Right hindlimb (tissue), 1 donor: ENCODE results near the gene KAZN.
A peak's percentile ranks its signal among the peaks of the same experiment; 100 is the strongest.

ENCODE experiments used
- DNase-seq: peaks from one replicate; pipeline ENCODE4 v3.0.0-alpha.2; 2018

Gene KAZN

GRCh38 chr1:15075175-15075574, 476.7 kb downstream of the KAZN start:
- no peak for DNase-seq

DNA sequence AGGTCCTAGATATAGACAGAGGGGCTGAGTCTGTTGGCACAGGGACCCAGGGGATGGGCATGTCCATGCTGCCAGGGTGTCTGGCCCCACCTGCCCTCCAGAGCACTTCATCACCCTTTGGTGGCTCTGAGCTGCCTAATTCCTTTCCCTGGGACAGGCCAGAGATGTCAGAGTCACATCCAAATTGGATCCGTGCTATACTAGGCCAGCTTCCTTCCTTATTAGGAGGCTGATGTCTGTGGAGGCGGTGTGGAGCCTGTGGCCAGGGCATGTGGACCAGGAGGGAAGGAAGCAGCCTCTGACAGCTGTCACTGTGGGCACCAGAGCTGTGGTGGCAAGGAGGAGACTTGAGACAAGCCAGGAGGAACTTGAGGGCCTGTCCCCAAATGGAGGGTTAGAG, 477.3 kb downstream of the KAZN start:
- no peak for DNase-seq

- DNase-seq = no peak
Observed at GRCh38 chr1:15076807-15077206, 478.3 kb downstream of the KAZN start.

- no peak for DNase-seq
Observed at GRCh38 chr1:15077384-15077783, 478.9 kb downstream of the KAZN start.

- peak; percentile 48 for DNase-seq
Observed at GRCh38 chr1:15080328-15081007, 482.0 kb downstream of the KAZN start.

DNA sequence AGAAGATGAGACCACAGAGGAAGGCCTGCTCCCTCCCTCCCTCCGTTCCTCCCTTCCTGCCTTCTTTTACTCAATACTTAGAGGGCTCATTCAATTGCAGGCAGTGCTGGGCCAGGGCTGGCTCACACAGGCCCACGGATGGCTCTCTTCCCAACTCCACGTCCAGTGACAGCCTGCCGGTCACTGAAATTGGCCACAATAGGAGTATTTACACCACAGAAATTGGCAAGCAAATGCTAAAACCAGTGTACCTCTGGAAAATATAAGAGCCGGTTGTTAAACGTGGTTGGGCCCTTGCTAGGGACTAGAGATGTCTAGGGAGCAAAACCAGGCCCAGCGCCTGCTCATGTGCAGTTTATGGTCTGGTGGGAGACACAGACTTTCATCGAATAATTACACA, 482.6 kb downstream of the KAZN start:
- DNase-seq = peak; percentile 76

DNA sequence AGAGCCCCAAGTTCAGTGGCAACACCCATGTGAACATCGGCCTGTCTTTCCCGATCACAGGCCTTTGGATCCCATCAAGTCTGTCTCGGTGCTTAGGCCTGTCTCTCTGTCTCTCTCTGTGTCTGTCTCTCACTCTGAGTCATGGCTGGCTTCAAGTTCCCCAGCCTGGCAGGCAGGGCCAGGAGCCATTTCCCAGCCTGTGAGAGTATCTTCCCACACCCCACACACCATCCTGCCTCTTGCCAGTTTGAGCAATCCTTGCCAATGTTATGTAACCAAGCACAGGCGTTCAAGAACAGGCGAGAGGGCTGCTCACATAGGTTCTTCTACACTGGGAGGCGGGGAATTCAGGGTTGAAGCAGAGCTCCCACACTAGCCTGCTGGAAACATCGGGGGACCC, 485.1 kb downstream of the KAZN start:
- DNase-seq = no peak

- peak; percentile 79 for DNase-seq
Observed at GRCh38 chr1:15088281-15088971, 489.9 kb downstream of the KAZN start.

DNA sequence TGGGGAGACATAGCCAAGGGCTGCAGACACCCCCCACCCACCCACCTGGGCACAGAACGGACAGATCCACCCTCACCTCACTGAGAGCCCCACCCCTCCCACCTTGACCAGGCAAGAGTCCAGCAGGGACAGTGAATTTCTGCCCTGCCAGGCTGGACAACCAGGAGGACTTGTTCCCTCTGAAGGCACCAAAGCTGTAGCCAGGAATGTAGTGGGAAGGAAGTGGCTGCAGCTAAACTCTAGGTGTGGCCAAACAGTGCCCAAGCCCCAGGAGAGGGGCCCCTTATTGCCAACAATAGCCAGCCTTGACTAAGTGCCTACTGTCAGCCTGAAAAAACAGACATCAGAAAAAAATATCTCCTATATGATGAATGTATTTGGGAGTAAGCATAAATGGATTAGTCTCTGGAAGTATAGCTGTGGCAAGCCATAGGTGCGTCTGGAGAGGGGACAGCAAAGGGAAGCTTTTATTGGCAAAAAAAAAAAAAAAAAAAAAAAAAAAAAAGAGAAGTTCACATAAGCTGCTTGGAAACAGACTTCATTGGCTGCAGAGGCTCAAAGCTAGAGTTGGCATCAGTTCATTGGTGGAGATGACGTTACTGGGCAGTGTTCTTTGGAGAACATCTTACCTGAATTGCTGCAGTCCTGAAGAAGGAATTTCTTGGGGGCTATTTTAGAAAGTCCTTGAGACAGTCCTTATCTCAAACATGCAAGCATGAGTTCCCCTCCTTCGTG, 490.9 kb downstream of the KAZN start:
- no peak for DNase-seq

DNA sequence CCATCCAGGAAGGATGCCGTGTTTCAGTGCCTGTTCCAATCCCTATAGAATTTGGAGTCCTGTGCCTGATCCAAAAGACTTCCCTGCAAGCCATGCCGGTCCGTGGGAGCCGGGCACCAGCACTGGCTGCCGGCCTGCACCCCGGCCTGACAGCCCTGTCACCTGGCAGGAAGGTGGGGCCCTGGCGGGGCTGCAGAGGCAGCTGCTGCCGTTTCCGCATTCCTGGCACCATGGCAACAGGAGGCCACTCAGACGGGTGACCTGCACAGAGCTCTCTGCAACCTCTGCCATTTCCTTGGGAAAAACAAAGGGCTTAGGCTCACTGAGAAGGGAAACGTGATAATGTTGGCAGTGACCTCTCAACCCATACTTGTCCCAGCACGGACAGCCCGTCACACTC, 491.9 kb downstream of the KAZN start:
- peak; percentile 63 for DNase-seq

DNA sequence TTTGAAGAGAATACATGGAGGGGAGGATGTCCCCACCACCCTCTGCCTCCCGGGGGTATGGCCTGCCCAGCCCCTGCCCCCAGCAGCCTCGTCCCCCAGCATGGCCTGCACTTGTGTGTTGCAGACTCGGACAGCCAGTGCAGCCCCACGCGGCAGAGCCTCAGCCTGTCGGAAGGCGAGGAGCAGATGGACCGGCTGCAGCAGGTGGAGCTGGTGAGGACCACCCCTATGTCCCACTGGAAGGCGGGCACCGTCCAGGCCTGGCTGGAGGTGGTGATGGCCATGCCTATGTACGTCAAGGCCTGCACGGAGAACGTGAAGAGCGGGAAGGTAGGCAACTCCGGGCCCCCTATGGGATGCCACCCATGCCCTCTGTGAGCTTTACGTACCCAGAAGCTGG, 495.6 kb downstream of the KAZN start:
- DNase-seq = no peak

GRCh38 chr1:15094719-15095495, 496.4 kb downstream of the KAZN start:
- DNase-seq = no peak

DNA sequence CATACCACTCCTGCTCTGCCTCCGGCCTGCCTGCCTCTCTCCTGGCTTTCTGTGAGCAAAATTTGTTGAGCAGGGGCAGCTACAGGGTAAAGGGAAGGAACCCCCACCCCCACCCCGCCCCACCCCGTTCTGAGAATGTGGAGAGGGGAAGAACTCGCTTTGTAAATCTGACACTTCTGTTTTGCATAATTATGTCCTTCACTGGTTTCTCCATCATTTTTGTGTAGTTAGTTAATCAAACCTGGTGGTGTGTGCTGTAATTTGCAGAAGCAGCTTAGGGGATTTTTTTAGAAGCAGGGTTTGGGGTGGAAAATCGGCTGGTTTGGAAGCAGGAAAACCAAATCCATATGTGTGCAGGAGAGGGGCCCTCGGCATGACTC, 497.0 kb downstream of the KAZN start:
- no peak for DNase-seq

DNA sequence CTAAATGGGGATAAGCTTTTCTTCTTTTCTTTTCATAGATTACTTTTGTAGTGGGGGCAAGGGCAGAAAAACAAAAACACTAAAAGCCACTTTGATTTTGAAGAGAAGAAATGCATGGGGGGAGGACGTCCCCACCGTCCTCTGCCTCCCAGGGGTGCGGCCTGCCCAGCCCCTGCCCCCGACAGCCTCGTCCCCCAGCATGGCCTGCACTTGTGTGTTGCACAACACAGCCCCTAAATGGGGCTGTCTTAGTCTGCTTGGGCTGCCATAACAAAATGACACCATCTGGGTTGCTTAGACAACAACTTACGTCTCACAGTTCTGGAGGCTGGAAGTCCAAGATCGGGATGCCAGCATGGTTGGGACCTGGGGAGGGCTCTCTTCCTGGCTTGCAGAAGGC, 497.8 kb downstream of the KAZN start:
- no peak for DNase-seq

GRCh38 chr1:15098176-15099125, 500.0 kb downstream of the KAZN start:
- DNase-seq = no peak

GRCh38 chr1:15099441-15100120, 501.1 kb downstream of the KAZN start:
- DNase-seq = no peak

GRCh38 chr1:15100121-15100879, 501.8 kb downstream of the KAZN start:
- DNase-seq = peak; percentile 59

GRCh38 chr1:15100880-15101760, 502.6 kb downstream of the KAZN start:
- no peak for DNase-seq

DNA sequence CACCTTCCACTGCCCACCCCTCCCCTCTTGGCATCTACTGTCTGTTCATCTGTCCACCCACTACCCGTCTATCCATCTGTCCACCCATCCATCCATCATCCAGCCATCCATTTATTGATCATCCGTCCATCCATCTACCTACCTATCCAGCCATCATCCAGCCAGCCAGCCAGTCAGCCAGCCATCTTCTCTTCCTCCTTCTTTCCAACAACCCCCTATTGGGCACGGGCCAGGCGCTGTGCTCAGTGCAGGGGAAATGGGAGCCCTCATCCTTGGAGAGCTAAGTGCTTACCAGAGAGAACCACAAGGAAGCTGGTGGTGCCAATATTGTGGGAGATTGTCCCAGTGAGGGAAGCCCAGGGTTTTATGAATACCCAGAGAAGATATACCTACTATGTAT, 503.3 kb downstream of the KAZN start:
- DNase-seq = no peak

GRCh38 chr1:15102646-15103045, 504.2 kb downstream of the KAZN start:
- DNase-seq = no peak
